ENCODE results near the gene TMEM51. TPM values are rescaled to one million over a fixed set of nuclear protein-coding genes. Genes with fewer than 3 reads are reported as not detected.
A peak's percentile ranks its signal among the peaks of the same experiment; 100 is the strongest.

TMEM51 gene, protein sequence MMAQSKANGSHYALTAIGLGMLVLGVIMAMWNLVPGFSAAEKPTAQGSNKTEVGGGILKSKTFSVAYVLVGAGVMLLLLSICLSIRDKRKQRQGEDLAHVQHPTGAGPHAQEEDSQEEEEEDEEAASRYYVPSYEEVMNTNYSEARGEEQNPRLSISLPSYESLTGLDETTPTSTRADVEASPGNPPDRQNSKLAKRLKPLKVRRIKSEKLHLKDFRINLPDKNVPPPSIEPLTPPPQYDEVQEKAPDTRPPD
- 4.7 TPM for total RNA-seq

DNA sequence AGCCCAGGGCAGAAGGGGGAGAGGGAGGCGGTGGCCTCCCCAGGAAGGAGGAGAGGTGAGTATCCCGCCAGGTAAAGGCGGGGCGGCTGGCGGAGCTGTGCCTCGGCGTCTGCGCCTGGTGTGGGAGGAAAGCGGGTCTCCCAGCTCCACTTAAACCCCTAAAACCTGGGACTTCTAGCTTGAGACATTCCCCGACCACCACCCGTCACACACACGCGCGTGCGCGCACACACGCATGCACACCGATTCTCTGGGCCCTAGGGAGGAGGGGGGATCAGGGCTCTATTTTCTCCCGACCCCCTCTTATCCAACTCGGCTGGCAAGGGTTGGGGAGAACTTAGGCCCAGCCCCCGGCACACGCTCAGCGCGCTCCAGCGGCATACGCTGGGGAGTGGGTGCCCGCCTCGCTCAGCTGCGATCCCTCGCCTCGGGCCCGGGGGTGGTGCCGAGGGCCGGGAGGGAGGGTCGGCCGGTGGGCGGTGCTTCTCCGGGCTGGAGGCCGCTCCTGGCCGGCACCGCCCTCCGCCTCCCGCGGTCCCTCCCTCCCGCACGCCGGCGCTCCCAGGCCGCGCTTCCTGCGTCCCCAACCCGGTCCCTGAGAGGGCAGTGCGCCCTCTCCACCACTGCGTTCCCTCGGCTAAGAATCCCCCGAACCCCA lies at the start of gene TMEM51:
Gene TMEM51, plus strand, starts transcription at position 564 of the 658 bp plus-strand sequence. CDS start 61,341 bp downstream, outside the sequence.
- peaks cover 18 to 21% (median 20%) of the 10 kb centered on the region in 3 donors for H3K4me1 ChIP-seq (ENCODE audit: control insufficient read depth in 3 of 3, insufficient read depth in 3 of 3, low read length in 3 of 3)
- no peaks in the 10 kb centered on the region for H3K9me3 ChIP-seq (ENCODE audit: control insufficient read depth in 3 of 3, low read length in 3 of 3)
- peak within 1 kb of the TSS; percentile 62 to 69 (median 67) for H3K4me3 ChIP-seq (ENCODE audit: low read length in 3 of 3)
- peaks cover 14 to 23% (median 20%) of the 10 kb centered on the region in 3 donors for H3K27me3 ChIP-seq (ENCODE audit: control insufficient read depth in 3 of 3, insufficient read depth in 3 of 3, low read length in 3 of 3)
- H3K27ac ChIP-seq (ENCODE audit: low read depth, low read length), result peak within 1 kb of the TSS; percentile 62
- peak within 1 kb of the TSS; percentile 6 to 67 (median 60) for H3K9ac ChIP-seq (ENCODE audit: low read depth in 1 of 3, low read length in 3 of 3)
- no peaks in the 10 kb centered on the region for H3K36me3 ChIP-seq (ENCODE audit: control insufficient read depth in 3 of 3, insufficient read depth in 3 of 3, low read length in 3 of 3)

DNA sequence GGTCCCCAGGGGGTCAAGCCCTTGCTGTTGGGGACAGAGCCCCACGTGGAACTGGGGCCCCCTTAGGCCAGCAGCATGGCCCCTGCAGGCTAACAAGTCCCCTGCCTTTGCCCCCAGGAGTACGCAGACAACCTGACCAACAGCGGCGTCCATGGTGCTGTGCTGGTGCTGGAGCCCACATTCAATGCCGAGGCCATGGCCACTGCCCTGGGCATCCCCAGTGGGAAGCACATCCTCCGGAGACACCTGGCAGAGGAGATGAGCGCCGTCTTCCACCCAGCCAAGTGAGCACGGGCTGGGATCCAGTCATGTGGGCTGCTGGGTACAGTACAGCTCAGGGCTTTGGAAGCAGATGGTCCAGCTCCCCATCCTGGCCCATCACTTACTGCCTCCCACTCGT lies 49.6 kb upstream of the TMEM51 start:
- no peaks in the 10 kb centered on the region for H3K4me1 ChIP-seq (ENCODE audit: control insufficient read depth in 3 of 3, insufficient read depth in 3 of 3, low read length in 3 of 3)
- H3K27me3 ChIP-seq (ENCODE audit: control insufficient read depth in 3 of 3, insufficient read depth in 3 of 3, low read length in 3 of 3), result peaks cover 10 to 25% (median 20%) of the 10 kb centered on the region in 3 donors
- no peak overlapping the region for H3K27ac ChIP-seq (ENCODE audit: low read depth, low read length)
- no peak overlapping the region for H3K9ac ChIP-seq (ENCODE audit: low read depth in 1 of 3, low read length in 3 of 3)
- no peak overlapping the region for H3K4me3 ChIP-seq (ENCODE audit: low read length in 3 of 3)
- no peaks in the 10 kb centered on the region for H3K9me3 ChIP-seq (ENCODE audit: control insufficient read depth in 3 of 3, low read length in 3 of 3)
- no peaks in the 10 kb centered on the region for H3K36me3 ChIP-seq (ENCODE audit: control insufficient read depth in 3 of 3, insufficient read depth in 3 of 3, low read length in 3 of 3)

DNA sequence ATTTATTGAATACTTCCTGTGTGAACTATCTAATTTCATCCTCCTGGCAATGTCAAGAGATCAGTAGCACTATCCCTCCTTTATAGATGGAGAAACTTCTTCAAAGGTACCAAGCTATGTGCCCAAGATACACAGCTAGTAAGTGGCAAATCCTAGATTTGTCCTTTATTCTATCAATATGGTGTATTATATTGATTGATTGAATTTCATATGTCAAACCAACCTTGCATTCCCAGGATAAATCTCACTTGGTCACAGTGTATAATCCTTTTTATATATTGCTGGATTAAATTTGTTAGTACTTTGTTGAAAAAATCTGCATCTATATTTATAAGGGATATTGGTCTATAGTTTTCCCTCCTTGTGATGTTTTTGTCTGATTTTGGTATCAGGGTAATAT lies 48.8 kb upstream of the TMEM51 start:
- Histone ChIP-seq H3K9me3 (ENCODE audit: control insufficient read depth in 3 of 3, low read length in 3 of 3) (no peaks in the 10 kb centered on the region), H3K36me3 (ENCODE audit: control insufficient read depth in 3 of 3, insufficient read depth in 3 of 3, low read length in 3 of 3) (no peaks in the 10 kb centered on the region), H3K27ac (ENCODE audit: low read depth, low read length) (no peak overlapping the region), H3K9ac (ENCODE audit: low read depth in 1 of 3, low read length in 3 of 3) (no peak overlapping the region), H3K4me1 (ENCODE audit: control insufficient read depth in 3 of 3, insufficient read depth in 3 of 3, low read length in 3 of 3) (no peaks in the 10 kb centered on the region), H3K4me3 (ENCODE audit: low read length in 3 of 3) (no peak overlapping the region), H3K27me3 (ENCODE audit: control insufficient read depth in 3 of 3, insufficient read depth in 3 of 3, low read length in 3 of 3) (peaks cover 10 to 25% (median 16%) of the 10 kb centered on the region in 3 donors)

DNA sequence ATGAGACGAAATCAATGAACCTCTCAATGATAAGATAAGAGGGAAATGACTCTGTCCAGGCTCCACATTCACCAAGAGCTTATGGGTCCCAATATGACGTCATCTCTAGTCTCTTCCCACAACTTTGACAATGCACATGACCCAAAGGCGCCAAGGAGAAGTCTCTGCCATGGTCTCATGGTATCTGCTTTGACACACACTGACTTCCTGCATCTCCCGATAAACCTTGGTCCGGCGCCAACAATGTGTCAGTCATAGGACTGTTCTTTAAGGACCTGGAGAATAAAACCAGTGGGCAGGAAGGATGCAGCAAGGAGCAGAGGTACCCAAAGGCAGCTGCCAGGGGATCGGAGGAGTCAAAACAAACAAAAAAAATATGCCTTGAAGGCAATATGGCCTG lies 46.9 kb upstream of the TMEM51 start:
- Histone ChIP-seq H3K4me1 (ENCODE audit: control insufficient read depth in 3 of 3, insufficient read depth in 3 of 3, low read length in 3 of 3) (no peaks in the 10 kb centered on the region), H3K27me3 (ENCODE audit: control insufficient read depth in 3 of 3, insufficient read depth in 3 of 3, low read length in 3 of 3) (peaks cover 0 to 7% (median 4%) of the 10 kb centered on the region in 3 donors), H3K27ac (ENCODE audit: low read depth, low read length) (no peak overlapping the region), H3K9me3 (ENCODE audit: control insufficient read depth in 3 of 3, low read length in 3 of 3) (no peaks in the 10 kb centered on the region), H3K9ac (ENCODE audit: low read depth in 1 of 3, low read length in 3 of 3) (no peak overlapping the region), H3K36me3 (ENCODE audit: control insufficient read depth in 3 of 3, insufficient read depth in 3 of 3, low read length in 3 of 3) (no peaks in the 10 kb centered on the region), H3K4me3 (ENCODE audit: low read length in 3 of 3) (no peak overlapping the region)

DNA sequence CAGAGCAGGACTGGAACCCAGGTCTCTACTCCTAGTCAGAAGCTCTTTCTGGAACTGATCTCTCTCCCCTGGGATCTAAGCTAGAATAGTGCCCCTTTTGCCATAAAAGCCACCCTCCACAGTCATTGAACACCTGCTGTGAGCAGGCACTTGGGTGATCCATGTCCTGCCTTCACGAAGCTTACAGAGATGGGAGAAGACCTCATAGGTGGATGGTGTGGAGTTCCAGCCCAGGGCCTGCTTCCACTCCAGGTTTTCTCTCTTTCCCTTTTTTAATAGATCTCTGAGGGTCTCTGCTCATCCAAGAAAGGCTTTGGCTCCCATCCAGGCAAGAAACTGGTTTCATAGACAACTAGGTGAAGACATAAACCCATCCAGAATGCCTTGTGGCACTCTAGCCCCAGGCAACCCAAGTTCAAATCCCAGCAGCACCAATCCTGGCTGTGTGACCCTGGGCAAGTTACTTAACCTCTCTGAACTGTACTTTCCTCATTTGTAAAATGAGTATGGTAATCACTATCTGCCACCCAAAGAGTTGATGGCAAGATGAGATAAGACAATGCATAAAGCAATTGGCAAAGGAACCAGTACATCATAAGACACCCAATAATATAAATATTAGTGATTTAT lies 46.4 kb upstream of the TMEM51 start:
- H3K27ac ChIP-seq (ENCODE audit: low read depth, low read length), result no peak overlapping the region
- no peaks in the 10 kb centered on the region for H3K36me3 ChIP-seq (ENCODE audit: control insufficient read depth in 3 of 3, insufficient read depth in 3 of 3, low read length in 3 of 3)
- no peak overlapping the region for H3K4me3 ChIP-seq (ENCODE audit: low read length in 3 of 3)
- no peak overlapping the region for H3K9ac ChIP-seq (ENCODE audit: low read depth in 1 of 3, low read length in 3 of 3)
- H3K9me3 ChIP-seq (ENCODE audit: control insufficient read depth in 3 of 3, low read length in 3 of 3), result no peaks in the 10 kb centered on the region
- no peaks in the 10 kb centered on the region for H3K4me1 ChIP-seq (ENCODE audit: control insufficient read depth in 3 of 3, insufficient read depth in 3 of 3, low read length in 3 of 3)
- peaks cover 0 to 4% (median 4%) of the 10 kb centered on the region in 3 donors for H3K27me3 ChIP-seq (ENCODE audit: control insufficient read depth in 3 of 3, insufficient read depth in 3 of 3, low read length in 3 of 3)

DNA sequence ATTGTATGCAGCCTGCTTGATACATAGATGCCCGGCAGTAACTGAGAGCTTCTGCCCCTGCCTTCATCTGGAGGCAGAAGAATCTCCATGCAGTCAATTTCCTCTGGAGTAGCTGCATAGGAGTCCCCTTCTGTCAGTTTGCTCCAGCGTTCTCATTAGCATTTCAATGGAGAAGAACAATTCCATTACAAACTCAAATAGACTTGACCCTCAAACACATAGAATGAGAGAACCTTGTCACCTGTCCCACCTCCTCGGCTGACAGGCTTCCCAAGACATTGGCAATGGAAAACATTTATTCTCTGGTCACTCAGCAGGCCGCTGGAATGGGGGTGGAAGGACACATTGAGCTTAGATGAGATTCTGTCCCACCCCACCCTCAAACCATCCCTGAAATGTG lies 45.6 kb upstream of the TMEM51 start:
- H3K27me3 ChIP-seq (ENCODE audit: control insufficient read depth in 3 of 3, insufficient read depth in 3 of 3, low read length in 3 of 3), result peaks cover 0 to 4% (median 4%) of the 10 kb centered on the region in 3 donors
- H3K27ac ChIP-seq (ENCODE audit: low read depth, low read length), result no peak overlapping the region
- no peak overlapping the region for H3K9ac ChIP-seq (ENCODE audit: low read depth in 1 of 3, low read length in 3 of 3)

DNA sequence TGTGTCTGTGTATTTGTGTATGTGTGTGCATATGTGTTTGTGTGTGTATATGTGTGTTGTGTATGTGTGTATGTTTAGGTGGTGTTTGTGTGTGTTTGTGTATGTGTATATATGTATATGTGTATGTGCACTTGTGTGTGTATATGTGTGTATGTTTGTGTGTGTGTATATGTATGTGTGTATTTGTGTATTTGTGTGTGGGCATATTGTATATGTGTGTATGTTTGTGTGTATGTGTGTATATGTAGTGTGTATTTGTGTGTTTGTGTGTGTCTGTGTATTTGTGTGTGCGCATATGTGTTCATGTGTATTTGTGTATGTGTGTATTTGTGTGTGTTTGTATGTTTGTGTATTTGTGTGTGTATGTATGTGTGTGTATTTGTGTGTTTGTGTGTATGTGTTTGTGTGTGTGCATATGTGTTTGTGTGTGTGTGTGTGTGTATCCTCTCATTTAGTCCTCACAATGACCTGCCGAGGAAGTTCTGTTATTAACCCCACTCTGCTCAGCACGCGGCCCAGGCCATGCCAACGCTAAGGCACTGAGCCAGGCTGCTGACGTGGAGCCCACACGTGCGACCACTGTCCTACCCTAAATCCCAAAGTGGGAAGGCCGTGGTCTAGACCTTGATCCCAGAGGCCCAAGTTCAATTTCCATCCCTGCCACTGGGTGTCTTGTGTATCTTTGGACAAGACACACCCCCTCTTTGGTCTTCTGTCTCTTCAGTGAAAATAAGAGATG lies 43.2 kb upstream of the TMEM51 start:
- H3K36me3 ChIP-seq (ENCODE audit: control insufficient read depth in 3 of 3, insufficient read depth in 3 of 3, low read length in 3 of 3), result no peaks in the 10 kb centered on the region

More for the DNA sequence above, 45.6 kb upstream of the TMEM51 start:
- Histone ChIP-seq H3K4me1 (ENCODE audit: control insufficient read depth in 3 of 3, insufficient read depth in 3 of 3, low read length in 3 of 3) (no peaks in the 10 kb centered on the region), H3K9me3 (ENCODE audit: control insufficient read depth in 3 of 3, low read length in 3 of 3) (no peaks in the 10 kb centered on the region), H3K36me3 (ENCODE audit: control insufficient read depth in 3 of 3, insufficient read depth in 3 of 3, low read length in 3 of 3) (no peaks in the 10 kb centered on the region), H3K4me3 (ENCODE audit: low read length in 3 of 3) (no peak overlapping the region)

DNA sequence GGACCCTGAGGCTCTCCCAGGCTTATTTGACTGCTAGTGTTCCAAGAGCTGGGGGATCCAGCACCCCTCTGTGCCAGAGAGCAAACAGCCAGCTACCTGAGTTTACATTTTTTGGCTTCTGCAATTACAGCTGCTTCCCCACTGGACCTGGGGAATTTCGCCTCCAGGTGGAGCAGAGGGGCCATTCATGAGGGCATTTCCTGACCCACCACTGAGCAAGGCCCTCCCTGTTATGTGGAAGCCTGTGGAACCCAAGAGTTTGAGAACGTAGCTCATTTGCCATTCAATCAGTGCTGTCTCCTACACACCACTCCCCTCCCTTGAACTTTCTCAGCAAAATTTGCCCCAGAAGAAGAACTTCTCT lies 42.7 kb upstream of the TMEM51 start:
- no peak overlapping the region for H3K4me3 ChIP-seq (ENCODE audit: low read length in 3 of 3)
- H3K9me3 ChIP-seq (ENCODE audit: control insufficient read depth in 3 of 3, low read length in 3 of 3), result no peaks in the 10 kb centered on the region
- H3K4me1 ChIP-seq (ENCODE audit: control insufficient read depth in 3 of 3, insufficient read depth in 3 of 3, low read length in 3 of 3), result no peaks in the 10 kb centered on the region
- H3K27ac ChIP-seq (ENCODE audit: low read depth, low read length), result no peak overlapping the region
- H3K9ac ChIP-seq (ENCODE audit: low read depth in 1 of 3, low read length in 3 of 3), result no peak overlapping the region
- H3K27me3 ChIP-seq (ENCODE audit: control insufficient read depth in 3 of 3, insufficient read depth in 3 of 3, low read length in 3 of 3), result peaks cover 0 to 6% (median 0%) of the 10 kb centered on the region in 3 donors
- H3K36me3 ChIP-seq (ENCODE audit: control insufficient read depth in 3 of 3, insufficient read depth in 3 of 3, low read length in 3 of 3), result no peaks in the 10 kb centered on the region

More for the DNA sequence above, 43.2 kb upstream of the TMEM51 start:
- Histone ChIP-seq H3K4me1 (ENCODE audit: control insufficient read depth in 3 of 3, insufficient read depth in 3 of 3, low read length in 3 of 3) (no peaks in the 10 kb centered on the region), H3K27me3 (ENCODE audit: control insufficient read depth in 3 of 3, insufficient read depth in 3 of 3, low read length in 3 of 3) (peaks cover 0 to 6% (median 0%) of the 10 kb centered on the region in 3 donors), H3K9ac (ENCODE audit: low read depth in 1 of 3, low read length in 3 of 3) (no peak overlapping the region), H3K4me3 (ENCODE audit: low read length in 3 of 3) (no peak overlapping the region), H3K9me3 (ENCODE audit: control insufficient read depth in 3 of 3, low read length in 3 of 3) (no peaks in the 10 kb centered on the region), H3K27ac (ENCODE audit: low read depth, low read length) (no peak overlapping the region)

DNA sequence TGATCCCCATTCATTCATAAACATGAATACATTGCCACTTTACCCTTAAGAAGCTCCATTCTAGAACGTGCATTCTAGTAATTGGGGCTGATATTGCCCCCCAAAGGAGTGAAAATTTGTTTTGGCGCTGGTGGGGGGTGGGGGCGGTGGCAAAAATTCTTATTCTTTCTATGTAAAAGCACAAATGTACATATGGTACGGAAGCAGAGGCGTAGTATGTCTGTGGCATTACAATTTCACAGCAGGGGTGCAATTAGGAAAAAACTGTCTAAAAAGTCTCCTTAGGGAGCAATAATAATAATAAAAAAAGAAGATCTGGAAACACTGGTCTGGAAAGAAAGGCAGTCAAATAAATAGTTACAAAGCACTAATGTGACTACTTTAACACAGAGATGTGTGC lies 40.4 kb upstream of the TMEM51 start:
- no peaks in the 10 kb centered on the region for H3K4me1 ChIP-seq (ENCODE audit: control insufficient read depth in 3 of 3, insufficient read depth in 3 of 3, low read length in 3 of 3)
- no peaks in the 10 kb centered on the region for H3K36me3 ChIP-seq (ENCODE audit: control insufficient read depth in 3 of 3, insufficient read depth in 3 of 3, low read length in 3 of 3)
- no peak overlapping the region for H3K4me3 ChIP-seq (ENCODE audit: low read length in 3 of 3)
- no peak overlapping the region for H3K27ac ChIP-seq (ENCODE audit: low read depth, low read length)
- H3K9ac ChIP-seq (ENCODE audit: low read depth in 1 of 3, low read length in 3 of 3), result no peak overlapping the region
- H3K9me3 ChIP-seq (ENCODE audit: control insufficient read depth in 3 of 3, low read length in 3 of 3), result no peaks in the 10 kb centered on the region
- H3K27me3 ChIP-seq (ENCODE audit: control insufficient read depth in 3 of 3, insufficient read depth in 3 of 3, low read length in 3 of 3), result peaks cover 0 to 2% (median 0%) of the 10 kb centered on the region in 3 donors

Measured in skeletal muscle tissue (tissue), 4 donors.